GM12873 (cell line): ENCODE measurements around the gene ITSN2.

Experiments
- TF ChIP-seq, protein P1 (sequence below): IDR thresholded peaks from 2 replicates; pipeline ENCODE4 v1.5.1; 2012; ENCODE audit warnings: low read depth, mild to moderate bottlenecking, moderate library complexity, low read length, control low read depth; ENCODE audit not compliant: insufficient read depth; ENCODE audit errors: missing control alignments

ITSN2 gene

DNA sequence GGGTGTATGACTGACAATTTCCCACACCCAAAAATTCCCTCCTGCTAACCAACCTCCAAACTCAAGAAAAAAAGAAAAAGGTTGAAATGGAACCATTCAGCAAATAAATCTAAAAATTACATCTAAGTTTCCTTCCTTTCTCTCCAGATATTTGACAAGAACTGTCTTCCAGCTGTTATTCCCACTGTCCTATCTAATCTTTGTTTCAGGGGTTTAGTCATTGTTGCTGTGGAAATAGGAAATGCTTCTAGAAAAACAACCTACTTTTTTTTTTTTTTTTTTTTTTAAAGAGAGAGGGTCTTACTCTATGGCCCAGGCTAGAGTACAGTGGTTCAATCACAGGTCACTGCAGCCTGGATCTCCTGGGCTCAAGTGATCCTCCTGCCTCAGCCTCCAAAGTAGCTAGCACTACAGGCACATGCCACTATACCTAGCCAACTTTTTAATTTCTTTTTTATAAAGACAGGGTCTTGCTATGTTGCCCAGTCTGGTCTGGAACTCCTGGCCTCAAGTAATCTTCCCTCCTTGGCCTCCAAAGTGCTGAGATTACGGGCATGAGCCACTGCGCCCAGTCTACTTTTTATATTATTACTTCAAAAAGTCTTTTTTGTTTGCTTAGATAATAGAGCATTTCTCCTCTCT is 88.1 kb downstream of the ITSN2 start:
- TF ChIP-seq, protein P1, sequence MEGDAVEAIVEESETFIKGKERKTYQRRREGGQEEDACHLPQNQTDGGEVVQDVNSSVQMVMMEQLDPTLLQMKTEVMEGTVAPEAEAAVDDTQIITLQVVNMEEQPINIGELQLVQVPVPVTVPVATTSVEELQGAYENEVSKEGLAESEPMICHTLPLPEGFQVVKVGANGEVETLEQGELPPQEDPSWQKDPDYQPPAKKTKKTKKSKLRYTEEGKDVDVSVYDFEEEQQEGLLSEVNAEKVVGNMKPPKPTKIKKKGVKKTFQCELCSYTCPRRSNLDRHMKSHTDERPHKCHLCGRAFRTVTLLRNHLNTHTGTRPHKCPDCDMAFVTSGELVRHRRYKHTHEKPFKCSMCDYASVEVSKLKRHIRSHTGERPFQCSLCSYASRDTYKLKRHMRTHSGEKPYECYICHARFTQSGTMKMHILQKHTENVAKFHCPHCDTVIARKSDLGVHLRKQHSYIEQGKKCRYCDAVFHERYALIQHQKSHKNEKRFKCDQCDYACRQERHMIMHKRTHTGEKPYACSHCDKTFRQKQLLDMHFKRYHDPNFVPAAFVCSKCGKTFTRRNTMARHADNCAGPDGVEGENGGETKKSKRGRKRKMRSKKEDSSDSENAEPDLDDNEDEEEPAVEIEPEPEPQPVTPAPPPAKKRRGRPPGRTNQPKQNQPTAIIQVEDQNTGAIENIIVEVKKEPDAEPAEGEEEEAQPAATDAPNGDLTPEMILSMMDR, result no peak

DNA sequence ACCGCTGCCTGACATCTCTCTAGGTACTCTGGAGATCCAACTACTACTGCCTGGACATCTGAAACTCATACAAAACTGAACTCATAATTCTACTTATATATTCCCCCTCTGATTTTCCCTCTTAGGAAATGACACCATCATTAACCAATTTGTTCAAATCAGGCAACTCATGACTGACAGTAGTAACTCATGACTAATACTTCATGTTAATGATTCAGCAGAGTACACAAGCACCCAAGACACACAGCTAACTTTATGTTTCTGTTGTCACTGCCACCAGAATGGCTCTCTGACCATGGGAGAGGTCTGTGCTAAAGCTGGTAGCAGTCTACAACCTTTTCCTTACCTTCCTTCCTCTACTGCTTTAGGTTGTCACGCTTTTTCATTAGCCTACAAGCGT is 91.1 kb downstream of the ITSN2 start:
- TF ChIP-seq, protein P1, result no peak

DNA sequence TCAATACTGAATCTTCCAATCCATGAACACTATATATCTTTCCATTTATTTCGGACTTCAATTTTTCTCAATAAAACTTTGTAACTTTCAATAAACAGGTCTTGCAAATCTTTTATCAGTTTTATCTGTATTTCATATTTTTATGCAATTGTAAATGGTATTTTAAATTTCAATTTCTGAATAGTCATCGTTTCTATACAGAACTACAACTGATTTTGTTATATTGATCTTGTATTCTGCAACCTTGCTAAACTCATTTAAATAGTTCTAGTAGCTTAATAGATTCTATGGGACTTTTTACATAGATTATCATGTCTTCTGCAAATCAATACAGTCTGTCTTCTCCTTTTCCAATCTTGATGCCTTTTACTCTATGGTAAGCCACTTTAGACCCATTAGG is 95.1 kb downstream of the ITSN2 start:
- TF ChIP-seq, protein P1, result no peak

DNA sequence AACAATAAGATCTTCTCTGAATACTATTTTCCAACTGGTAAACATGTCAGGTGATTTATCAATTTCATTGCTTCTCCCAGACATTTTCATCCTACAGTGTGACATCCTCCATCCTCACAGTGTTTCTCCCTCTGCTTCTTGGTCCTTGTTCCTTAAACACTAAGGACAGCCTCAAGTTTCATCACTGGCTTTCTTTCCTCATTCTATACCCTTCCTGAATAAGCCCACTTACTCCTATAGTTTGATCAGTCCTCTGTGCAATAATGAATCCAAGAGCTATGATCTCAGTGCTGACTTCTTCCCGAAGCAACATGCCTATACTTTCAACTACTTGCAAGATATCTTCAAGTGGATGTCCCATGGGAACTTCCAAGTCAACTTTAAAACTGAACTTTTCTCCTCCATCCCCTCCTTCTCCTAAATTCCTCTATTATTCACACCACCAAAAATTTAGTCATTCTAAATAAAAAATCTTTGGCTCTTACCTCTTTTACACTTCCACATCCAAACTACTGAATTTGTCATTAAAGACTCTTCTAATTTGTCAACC is 97.8 kb downstream of the ITSN2 start:
- TF ChIP-seq, protein P1, result no peak

DNA sequence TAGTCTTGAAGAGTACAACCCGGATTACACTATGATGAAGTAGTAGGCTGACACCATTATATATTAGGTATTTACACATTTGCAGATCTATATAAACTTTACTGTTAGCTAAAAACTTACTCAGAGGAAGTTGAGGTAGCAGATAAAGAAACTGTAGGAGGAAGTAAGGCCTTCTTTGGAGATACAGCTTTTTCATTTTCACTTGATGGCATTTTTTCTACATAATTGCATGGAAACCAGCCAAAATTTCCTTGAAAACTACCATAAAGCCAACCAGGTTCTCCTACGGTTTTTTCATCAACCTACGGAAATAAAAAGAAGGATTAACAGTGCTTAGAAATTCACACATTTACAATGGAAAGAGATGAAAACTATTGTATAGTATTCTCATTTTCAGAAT is 98.9 kb downstream of the ITSN2 start:
- TF ChIP-seq, protein P1, result no peak

DNA sequence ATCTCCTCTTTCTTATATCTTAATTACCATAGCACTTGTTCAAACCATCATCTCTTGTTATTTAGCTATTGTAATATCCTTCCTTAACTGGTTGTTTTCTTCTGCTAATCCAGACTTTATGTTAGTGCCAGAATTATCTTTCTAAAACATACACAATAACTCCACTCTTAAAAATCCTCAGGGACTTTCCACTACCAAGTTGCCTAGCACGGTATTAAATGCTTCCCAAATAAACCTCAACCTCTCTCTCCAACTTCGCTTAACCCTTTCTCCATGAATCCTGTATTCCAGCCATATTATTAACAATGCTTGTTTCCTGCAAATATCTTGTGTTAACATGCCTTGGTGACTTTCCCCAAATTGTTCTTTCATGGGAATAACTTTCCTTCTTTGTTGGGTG is 101.0 kb downstream of the ITSN2 start:
- TF ChIP-seq, protein P1, result no peak

DNA sequence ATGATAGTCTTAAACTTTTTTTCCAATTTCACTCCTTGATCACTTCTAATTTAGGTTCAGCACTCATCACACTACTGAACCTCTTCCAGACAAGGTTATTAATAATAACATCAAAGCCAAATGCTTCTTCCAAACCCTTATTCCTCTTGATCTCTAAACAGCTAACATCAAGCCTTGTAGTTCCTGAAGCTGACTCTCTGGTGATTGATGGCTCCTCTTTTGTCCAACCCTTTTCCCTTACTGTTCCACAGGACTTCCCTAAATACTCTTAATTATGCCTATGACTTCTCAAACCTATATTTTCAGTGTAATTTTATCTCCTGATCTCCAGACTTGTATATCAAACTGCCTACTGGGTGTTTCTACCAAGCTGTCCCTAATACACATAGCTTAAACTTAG is 101.6 kb downstream of the ITSN2 start:
- TF ChIP-seq, protein P1, result no peak
